Heart left ventricle (tissue), 16 donors: Measurements from ENCODE around the gene RFNG. TPM values are rescaled to one million over a fixed set of nuclear protein-coding genes. Genes with fewer than 3 reads are reported as not detected.

Experiments used
- ATAC-seq, 4 donors: fragments of 200-7000 bp; cut with Tn5 transposase; one replicate each; pipeline ENCODE4 v1.9.1; 2020 to 2022; ENCODE audit warnings: moderate library complexity in 4 of 4, mild to moderate bottlenecking in 3 of 4, moderate number of reproducible peaks in 1 of 4
- DNase-seq, 5 donors: peaks; one replicate each; pipeline ENCODE4 v3.0.0-alpha.2; 2020
- H3K27ac ChIP-seq, 12 donors: fragments of 200-600 bp; sonication (generic) in 4 of 12; one replicate each; pipeline versions ENCODE4 v1.5.0 to v1.8.0; 2016 to 2022; ENCODE audit warnings: mild to moderate bottlenecking in 2 of 12
- H3K27me3 ChIP-seq, 9 donors: fragments of 200-600 bp; sonication (generic) in 2 of 9; one replicate each; pipeline versions ENCODE4 v1.5.1 to v1.8.0; 2016 to 2022; ENCODE audit warnings: mild to moderate bottlenecking in 3 of 9
- H3K36me3 ChIP-seq, 9 donors: fragments of 200-600 bp; sonication (generic) in 2 of 9; one replicate each; pipeline versions ENCODE4 v1.5.0 to v1.8.0; 2018 to 2022; ENCODE audit warnings: mild to moderate bottlenecking in 2 of 9
- H3K4me1 ChIP-seq, 12 donors: fragments of 200-600 bp; sonication (generic) in 4 of 12; one replicate each; pipeline versions ENCODE4 v1.5.0 to v1.8.0; 2016 to 2022; ENCODE audit warnings: mild to moderate bottlenecking in 3 of 12
- H3K4me3 ChIP-seq, 12 donors: fragments of 200-600 bp; sonication (generic) in 4 of 12; one replicate each; pipeline versions ENCODE4 v1.5.0 to v1.8.0; 2017 to 2022; ENCODE audit warnings: mild to moderate bottlenecking in 9 of 12, moderate library complexity in 4 of 12
- H3K9me3 ChIP-seq, 12 donors: fragments of 200-600 bp; sonication (generic) in 4 of 12; one replicate each; pipeline versions ENCODE4 v1.5.0 to v1.8.0; 2016 to 2022; ENCODE audit warnings: mild to moderate bottlenecking in 1 of 12
- CTCF ChIP-seq, 12 donors: fragments of 200-600 bp; sonication (generic) in 4 of 12; IDR thresholded peaks; one replicate each; pipeline versions ENCODE4 v1.5.0 to v1.8.0; 2018 to 2022; ENCODE audit warnings: antibody characterized with exemption in 12 of 12, mild to moderate bottlenecking in 5 of 12
- POLR2A ChIP-seq, 2 donors: fragments of 450-650 bp; IDR thresholded peaks; one replicate each; pipeline ENCODE4 v1.6.1; 2017; ENCODE audit warnings: antibody characterized with exemption in 2 of 2, mild to moderate bottlenecking in 2 of 2, moderate library complexity in 2 of 2
- WGBS, 4 donors: extraction: QIAGEN DNeasy Blood & Tissue Kit in 2 of 4; methylation state at CpG; one replicate each; pipeline versions ENCODE4 v1.1.5 to v1.1.7; 2013 to 2018; 5-methylcytosine and 5-hydroxymethylcytosine counted together
- intact Hi-C, 10 donors: fragments of 100-400 bp; cut with DNase I; formaldehyde crosslinking; loops; one replicate each; pipeline versions ENCODE4 v1.11.1 to v1.14.2; 2022
- polyA plus RNA-seq, 2 donors: library from polyadenylated mRNA; stranded (reverse); fragments of 200-250 nt; gene quantifications; one replicate each; pipeline ENCODE4 v1.2.3, GENCODE V29; 2013
- total RNA-seq, 9 donors: library from RNA; depleted of rRNA in 2 of 9; stranded (reverse); fragments of >200 nt in 2 of 9; fragmentation: NEBNext Ultra II Directional in 3 of 9; extraction: Animal tissue kit (Norgen Biotek cat#: 25700) in 3 of 9; gene quantifications; one replicate each; pipeline versions ENCODE4 v1.1.0 to v1.2.4, GENCODE V29; 2016 to 2023
- donor health status: ischemic (EF 13 %, LVEDD 7.1; RV severe dilation, severe dysfunction).
- donor health status: healthy with polysubstance abuse.
- donor health status: DM: no; HTN: yes; CAD: no.
- donor health status: DM: no; HTN: no; CAD: no.
- donor health status: ischemic (EF 25% LVEDD 6.9; RV normal size, moderate dysfunction).
- donor health status: ischemic (EF 25% LVEDD 5.7; RV mildly dilated, moderate dysfunction).
- donor health status: healthy.
- donor health status: DM: yes; HTN: yes; CAD: no.
- donor health status: ischemic (EF 35%, LVEDD 5.7; RV mildly dilated, moderate dysfunction).
- donor health status: nonischemic (EF 11% LVEDD 7.7; RV severe dilation, severe dysfunction).
- donor health status: DM: yes; HTN: yes; CAD: no.
- donor health status: PGD.
- donor health status: ischemic (EF 29% LVEDD 5.4; RV normal size, mild dysfunction).
- donor health status: nonischemic (EF 23%, LVEDD 6.1; RV moderate dilation, normal function).

The RFNG gene
- total and polyA plus RNA-seq, 11 donors, result 16.4 to 30.6 (median 21.2) TPM

GRCh38 chr17:82050761-82051641 lies 610 bp downstream of the RFNG start:
- Histone ChIP-seq H3K4me1 (peaks cover 3 to 38% (median 24%) of the 10 kb centered on the region in 12 donors), H3K36me3 (peaks cover 0 to 61% (median 28%) of the 10 kb centered on the region in 9 donors), H3K27ac (peak overlapping the region in 9 of 12 donors; percentile 38 to 72 (median 58)), H3K4me3 (peak overlapping the region; percentile 63 to 96 (median 82)), H3K27me3 (no peaks in the 10 kb centered on the region), H3K9me3 (no peaks in the 10 kb centered on the region)
- peak in 2 of 4 donors; percentile 13 to 16 for ATAC-seq
- intact Hi-C loops, result no loop called here
- peak in 3 of 5 donors; percentile 28 to 71 (median 32) for DNase-seq
- TF ChIP-seq POLR2A (IDR thresholded peaks at IDR 0.05) (no peak), CTCF (IDR thresholded peaks at IDR 0.05) (no peak)
- 12 to 75% (median 17%) methylated on average over 8 to 79 of the region's 79 CpGs for WGBS, 4 donors

DNA sequence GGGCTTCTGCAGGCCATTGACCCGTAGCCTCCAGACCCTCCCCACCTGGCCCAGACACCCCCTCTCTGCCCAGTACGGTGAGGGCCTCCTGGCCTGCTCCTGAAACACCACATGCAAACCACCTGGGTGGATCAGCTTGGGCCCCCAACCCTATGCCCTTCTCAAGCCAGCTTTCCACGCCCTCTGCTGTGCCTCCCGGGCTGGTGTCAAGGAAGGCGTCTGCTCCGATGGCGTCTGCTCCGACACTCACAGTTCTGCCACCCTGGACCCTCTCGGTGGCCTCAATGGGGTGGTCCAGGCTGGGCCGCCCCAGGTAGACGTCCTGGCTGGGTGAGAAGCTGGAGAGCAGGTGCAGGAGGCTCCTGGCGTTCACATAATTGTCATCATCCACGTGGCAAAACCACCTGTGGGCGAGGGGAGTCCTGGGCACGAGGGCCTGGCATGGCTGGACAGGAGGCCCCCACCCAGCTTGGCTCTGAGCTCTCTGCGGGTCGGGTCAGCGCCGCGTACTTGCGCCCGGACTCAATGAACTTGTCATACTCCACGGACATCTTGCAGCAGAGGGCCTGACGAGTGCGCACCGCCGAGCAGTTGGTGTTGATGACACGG lies 1.4 kb downstream of the RFNG start:
- intact Hi-C loops, result no loop called here
- peak overlapping the region in 10 of 12 donors; percentile 63 to 96 (median 82) for H3K4me3 ChIP-seq
- no peaks in the 10 kb centered on the region for H3K9me3 ChIP-seq
- peaks cover 3 to 38% (median 24%) of the 10 kb centered on the region in 12 donors for H3K4me1 ChIP-seq
- ATAC-seq, result no peak
- H3K27me3 ChIP-seq, result no peaks in the 10 kb centered on the region
- WGBS, 4 donors, result 88 to 93% (median 91%) methylated on average over 16 to 28 of the region's 28 CpGs
- DNase-seq, result peak in 3 of 5 donors; percentile 21 to 39 (median 25)
- H3K27ac ChIP-seq, result peak overlapping the region in 1 of 12 donors; percentile 64
- peaks cover 0 to 54% (median 21%) of the 10 kb centered on the region in 9 donors for H3K36me3 ChIP-seq
- TF ChIP-seq CTCF (IDR thresholded peaks at IDR 0.05), result no peak
- no peak for TF ChIP-seq POLR2A (IDR thresholded peaks at IDR 0.05)

DNA sequence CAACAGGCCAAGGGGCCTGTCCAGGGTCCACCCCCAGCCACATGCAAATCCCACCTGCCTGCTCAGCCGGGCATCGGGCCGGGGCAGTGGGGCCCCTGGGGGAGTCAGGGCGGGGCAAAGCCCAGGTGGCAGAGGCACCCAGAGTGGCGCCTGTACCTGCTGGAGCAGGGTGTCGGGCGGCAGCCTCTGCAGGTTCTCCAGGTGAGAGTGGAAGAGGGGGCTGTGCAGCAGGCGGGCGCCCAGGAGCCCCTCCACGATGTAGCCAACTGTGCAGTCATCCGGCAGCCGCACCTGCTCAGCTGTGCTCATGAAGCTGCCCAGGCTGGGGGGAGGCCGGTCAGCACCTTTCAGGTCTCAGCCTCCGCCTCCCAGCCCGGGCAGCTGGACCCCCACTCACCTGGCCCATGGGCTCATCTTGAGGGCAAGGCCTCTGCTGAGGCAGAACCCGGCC lies 2.1 kb downstream of the RFNG start:
- DNase-seq, result peak in 3 of 5 donors; percentile 17 to 47 (median 20)
- no peak for ATAC-seq
- WGBS, 4 donors, result 92 to 98% (median 95%) methylated on average over 12 to 16 of the region's 16 CpGs
- Histone ChIP-seq H3K9me3 (no peaks in the 10 kb centered on the region), H3K4me3 (no peak overlapping the region), H3K27me3 (no peaks in the 10 kb centered on the region), H3K27ac (no peak overlapping the region), H3K36me3 (peaks cover 0 to 47% (median 14%) of the 10 kb centered on the region in 9 donors), H3K4me1 (peaks cover 3 to 38% (median 24%) of the 10 kb centered on the region in 12 donors)
- TF ChIP-seq CTCF (IDR thresholded peaks at IDR 0.05) (no peak), POLR2A (IDR thresholded peaks at IDR 0.05) (no peak)
- intact Hi-C loops, result no loop called here

DNA sequence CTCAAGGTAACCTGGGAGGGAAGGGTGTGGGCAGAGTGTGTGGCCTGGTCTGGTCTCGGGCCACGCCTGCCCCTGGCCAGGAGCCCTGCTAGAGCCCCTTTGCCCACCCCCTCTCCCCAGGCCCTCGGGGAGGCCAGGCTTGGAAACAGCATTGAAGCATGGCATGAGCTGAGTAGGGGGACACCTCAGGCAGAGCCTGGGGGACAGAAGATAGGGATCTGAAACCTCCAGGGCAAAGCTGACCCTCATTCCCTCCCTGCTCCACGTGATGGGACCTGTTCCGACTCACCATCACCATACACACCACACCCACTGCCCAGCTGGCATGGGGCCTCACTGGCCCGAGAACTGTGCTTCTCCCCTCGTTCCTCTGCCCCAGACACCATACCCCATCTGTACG lies 2.5 kb downstream of the RFNG start:
- H3K27me3 ChIP-seq, result no peaks in the 10 kb centered on the region
- WGBS, 4 donors, result 83 to 93% (median 91%) methylated on average over 6 to 8 of the region's 8 CpGs

More for the DNA sequence above, 2.5 kb downstream of the RFNG start:
- peaks cover 3 to 38% (median 24%) of the 10 kb centered on the region in 12 donors for H3K4me1 ChIP-seq
- H3K36me3 ChIP-seq, result peaks cover 0 to 42% (median 10%) of the 10 kb centered on the region in 9 donors
- no peaks in the 10 kb centered on the region for H3K9me3 ChIP-seq
- no peak overlapping the region for H3K4me3 ChIP-seq
- TF ChIP-seq POLR2A (IDR thresholded peaks at IDR 0.05) (no peak), CTCF (IDR thresholded peaks at IDR 0.05) (no peak)
- no peak for DNase-seq
- ATAC-seq, result no peak
- no peak overlapping the region for H3K27ac ChIP-seq
- intact Hi-C loops, result no loop called here
